HS-5 (cell line): ENCODE data around the gene PCGF1.
"Not testable (repeated sequence)": the region's sequence is repeated elsewhere in the genome, so short reads cannot be mapped to it uniquely, and the experiment has no call there.

Experiments
- DNase-seq: peaks from one replicate; pipeline ENCODE4 v3.0.0-alpha.2; 2012; ENCODE audit warnings: low read depth

The PCGF1 gene

DNA sequence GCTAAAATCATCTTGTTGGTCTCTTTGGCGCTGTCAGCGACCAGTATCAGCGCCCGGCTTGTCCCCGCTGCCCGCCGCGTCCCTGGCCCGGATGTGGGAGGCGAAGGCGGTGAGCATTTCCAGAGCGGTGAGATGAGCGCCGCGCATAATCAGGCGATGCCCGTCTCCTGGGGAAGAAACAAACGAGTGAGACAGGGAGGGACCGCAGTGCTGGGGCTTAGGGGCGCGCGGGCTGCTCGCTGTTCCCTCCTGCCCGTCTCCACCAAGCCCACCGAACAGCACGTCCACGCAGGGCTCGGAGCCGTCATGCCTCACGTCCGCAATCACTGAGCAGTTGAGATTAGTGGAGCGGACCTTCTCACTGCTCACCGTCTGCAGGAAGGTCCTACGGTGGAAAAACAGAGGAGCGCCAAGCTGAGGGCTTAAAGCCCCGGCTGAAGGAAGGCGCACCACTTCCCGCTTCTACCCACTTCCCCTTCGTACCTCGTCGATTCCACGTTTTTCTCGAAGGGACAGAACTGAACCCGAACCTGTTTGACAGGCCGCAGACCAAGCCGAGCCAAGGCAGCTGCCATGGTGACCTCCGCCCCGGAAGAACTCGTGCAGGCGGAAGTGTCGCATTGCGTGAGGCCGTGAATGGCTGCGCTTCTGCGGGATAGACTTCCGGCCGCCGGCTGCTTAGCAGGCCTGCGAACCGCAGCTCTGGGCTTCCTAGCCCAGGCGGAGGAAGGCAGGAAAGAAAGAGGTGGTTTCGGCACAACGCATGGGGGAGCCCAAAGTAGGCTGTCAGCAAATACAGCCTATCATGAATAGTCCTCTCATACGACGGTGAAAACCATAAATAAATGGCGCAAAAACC lies 35.2 kb downstream of the PCGF1 start, which contains the start of gene MRPL53:
Gene MRPL53 (minus strand): TSS at position 595 of the 859 bp plus-strand sequence. CDS start 20 bp downstream, at position 575.
- no peak for DNase-seq

DNA sequence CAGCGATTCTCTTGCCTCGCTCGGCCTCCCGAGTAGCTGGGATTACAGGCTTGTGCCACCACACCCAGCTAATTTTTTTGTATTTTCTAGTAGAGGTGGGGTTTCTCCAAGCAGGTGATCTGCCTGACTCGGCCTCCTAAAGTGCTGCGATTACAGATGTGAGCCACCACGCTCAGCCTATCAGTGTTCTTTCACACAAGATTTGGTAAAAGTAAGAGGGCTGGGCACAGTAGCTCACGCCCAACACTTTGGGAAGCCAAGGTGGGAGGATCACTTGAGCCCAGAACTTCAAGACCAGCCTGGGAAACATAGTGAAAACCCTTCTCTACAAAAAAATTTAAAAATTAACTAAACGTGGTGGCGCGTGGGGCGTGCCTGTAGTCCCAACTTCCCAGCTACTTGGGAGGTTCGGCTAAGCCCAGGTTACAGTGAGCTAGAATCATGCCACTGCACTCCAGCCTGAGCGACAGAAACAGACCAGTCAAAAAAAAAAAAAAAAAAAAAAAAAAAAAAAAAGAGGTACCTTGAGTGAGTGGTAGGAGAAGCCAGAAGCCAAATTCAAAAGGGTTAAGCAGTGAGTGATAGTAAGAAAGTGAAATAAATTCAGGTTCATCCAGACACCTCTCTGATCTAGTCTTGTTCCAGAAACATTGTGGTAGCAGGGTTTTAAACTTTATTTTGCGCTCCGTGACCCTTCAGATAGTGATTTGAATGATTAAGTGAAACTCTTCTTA lies 36.0 kb downstream of the PCGF1 start:
- DNase-seq: no peak

DNA sequence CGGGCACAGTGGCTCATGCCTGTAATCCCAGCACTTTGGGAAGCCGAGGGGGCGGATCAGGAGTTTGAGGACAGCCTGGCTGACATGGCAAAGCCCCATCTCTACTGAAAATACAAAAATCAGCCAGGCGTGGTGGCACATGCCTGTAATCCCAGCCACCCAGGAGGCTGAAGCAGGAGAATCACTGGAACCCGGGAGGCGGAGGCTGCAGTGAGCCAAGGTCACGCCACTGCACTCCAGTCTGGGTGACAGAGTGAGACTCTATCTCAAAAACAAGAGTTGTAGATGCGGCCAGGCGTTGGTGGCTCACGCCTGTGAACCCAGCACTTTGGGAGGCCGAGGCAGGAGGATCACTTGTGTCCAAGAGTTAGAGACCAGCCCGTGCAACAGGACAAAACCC lies 36.8 kb downstream of the PCGF1 start:
- not testable (repeated sequence) for DNase-seq

DNA sequence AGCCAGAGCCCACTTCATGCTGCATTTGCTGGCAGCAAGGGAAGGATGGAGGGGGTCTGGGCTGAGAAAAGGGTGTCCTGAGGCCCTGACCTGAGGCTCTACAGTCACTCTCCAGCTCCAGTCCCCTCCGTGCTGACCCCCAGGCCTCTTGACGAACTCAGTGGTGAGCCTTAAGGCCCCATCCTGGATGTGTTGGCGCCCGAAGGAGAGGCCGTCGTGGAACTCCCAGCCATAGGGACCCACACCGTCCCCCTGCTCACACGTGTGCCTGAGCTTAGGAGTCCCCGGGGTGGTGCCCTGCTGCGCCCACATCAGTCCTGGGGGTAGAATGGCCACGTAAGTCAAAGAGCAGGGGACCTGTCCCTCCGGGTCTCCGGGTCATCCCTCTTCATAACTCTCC lies 43.1 kb downstream of the PCGF1 start:
- no peak for DNase-seq

DNA sequence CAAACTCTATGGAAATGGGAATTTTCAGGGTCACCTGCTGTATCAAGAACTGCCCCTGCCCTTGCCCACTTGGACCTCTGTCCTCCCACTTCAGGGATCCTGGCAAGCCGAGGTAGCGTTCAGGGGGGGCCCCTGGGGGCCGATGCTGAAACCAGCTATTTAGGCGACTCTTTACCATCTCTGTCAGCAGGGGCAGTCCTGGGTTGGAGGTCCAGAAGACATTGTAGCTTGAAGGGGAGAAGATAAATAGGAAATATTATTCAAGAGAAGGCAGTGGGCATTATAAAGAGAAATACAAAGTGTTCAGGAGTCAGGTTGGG lies 44.7 kb downstream of the PCGF1 start:
- no peak for DNase-seq

DNA sequence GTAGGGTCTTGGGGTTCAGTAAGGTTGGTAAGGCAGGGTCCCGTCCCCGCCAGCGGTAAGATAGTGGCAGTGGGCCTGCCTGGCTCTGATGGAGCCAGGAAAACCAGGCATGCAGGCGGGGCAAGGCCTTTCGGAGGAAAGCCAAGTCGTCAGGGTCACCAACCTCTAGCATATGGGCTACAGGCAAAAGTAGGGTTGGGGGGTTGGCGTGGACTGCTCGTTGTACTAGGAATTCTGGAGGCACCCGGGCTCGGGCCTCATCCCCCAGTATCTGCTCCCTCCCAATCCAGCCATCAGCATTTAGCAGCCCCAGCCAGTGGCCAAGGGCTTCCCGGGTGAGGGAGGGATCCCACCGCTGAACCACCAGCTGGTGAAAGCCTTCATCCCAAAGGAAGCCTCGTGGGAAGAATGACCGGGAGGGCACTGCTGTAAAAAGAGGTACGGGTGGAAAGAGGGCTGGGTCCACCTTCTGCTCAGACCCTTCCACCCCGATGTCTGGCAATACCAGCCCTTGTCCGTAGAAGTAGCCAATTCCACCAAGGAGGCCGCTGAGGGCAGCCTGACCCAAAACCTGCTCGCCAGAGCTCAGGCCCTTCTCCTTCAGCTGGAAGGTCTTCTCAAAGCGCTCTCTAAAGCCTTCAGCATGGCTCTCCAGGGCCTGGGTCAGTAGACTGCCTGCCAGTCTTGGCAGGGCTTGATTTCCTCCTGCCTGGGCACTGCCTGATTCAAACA lies 45.3 kb downstream of the PCGF1 start:
- DNase-seq: no peak

DNA sequence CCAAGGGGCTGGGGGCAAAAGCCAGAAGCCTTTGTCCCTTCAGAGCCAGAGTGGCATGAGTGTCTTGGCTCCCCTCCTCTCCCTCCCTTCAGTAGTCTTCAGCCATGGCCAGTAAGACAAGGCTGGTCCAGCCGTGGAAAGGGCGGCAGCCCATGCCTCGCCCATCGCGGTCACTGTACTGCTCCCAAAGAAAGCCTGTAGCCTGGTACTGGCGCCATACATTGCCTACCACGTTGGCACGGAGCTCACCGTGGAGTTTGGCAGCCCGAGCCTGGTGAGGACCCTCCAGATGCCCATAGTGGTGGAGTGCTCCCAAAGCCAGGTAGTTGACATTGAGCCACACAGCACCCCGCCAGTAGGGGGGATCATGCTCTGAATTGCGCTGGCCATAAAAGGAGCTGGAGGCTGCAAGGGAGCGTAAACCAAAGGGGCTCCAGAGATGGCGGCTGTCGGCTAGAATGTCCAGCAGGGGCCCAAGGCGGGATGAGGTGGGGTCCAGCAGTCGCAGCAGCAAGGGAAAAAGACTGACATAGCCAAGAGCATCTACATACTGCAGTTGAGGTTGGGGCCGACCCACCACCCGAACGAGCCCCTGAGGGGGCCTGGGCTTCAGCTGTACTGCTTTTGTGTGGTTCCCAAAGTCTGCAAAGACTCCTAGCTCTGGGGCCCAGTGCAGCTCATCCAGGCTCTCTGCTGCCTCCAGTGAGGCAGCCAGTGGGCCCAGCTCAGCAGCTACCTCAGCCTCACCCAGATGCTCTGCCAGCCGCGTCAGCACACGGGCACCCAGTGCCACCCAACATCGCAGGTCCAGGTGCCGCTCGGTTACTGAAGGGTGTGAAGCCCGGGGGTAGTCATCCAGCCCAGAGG lies 46.1 kb downstream of the PCGF1 start:
- DNase-seq: no peak

DNA sequence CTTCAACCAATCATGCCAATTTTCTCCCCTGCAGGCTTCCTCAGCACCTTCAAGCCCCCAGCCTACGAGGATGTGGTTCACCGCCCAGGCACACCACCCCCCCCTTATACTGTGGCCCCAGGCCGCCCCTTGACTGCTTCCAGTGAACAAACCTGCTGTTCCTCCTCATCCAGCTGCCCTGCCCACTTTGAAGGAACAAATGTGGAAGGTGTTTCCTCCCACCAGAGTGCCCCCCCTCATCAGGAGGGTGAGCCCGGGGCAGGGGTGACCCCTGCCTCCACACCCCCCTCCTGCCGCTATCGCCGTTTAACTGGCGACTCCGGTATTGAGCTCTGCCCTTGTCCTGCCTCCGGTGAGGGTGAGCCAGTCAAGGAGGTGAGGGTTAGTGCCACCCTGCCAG lies 47.3 kb downstream of the PCGF1 start:
- DNase-seq: not testable (repeated sequence)

DNA sequence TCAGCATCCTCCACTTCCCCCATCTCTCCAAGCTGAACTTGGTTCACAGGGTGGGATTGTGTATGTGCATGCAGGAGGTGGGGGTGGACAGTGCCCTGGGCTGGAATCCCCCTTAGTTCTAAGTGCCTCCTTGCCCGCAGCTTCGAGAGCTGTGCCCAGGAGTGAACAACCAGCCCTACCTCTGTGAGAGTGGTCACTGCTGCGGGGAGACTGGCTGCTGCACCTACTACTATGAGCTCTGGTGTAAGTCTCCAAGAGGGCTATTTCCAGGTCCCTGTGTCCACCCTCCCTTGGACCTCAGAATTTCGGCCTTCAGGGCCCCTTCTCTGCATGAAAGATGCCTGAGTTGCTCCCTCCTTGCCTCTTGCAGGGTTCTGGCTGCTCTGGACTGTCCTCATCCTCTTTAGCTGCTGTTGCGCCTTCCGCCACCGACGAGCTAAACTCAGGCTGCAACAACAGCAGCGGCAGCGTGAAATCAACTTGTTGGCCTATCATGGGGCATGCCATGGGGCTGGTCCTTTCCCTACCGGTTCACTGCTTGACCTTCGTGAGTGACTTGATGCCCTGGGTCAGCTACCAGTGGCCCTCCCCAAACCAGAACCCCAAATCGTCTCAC lies 47.9 kb downstream of the PCGF1 start:
- DNase-seq: not testable (repeated sequence)

DNA sequence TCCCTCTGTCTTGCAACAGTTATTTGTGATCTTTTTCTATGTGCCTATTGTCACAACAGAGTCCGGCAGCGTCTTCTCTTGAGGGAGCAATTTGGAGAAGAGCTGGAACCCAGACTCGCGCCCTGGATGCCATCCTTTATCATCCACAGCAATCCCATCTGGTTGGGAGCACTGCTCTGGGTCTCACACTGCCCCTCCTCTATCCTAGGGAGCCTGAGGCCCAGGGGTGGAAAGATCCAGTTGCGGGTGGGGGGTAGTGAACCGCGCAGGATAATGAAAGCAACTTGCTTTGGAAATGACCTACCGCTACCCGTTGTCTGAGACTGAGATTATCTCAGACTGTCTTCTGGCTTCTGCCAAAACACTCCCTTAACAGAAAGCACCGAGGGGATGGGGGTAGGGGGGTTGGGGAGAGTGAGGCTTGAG lies 48.5 kb downstream of the PCGF1 start:
- no peak for DNase-seq

DNA sequence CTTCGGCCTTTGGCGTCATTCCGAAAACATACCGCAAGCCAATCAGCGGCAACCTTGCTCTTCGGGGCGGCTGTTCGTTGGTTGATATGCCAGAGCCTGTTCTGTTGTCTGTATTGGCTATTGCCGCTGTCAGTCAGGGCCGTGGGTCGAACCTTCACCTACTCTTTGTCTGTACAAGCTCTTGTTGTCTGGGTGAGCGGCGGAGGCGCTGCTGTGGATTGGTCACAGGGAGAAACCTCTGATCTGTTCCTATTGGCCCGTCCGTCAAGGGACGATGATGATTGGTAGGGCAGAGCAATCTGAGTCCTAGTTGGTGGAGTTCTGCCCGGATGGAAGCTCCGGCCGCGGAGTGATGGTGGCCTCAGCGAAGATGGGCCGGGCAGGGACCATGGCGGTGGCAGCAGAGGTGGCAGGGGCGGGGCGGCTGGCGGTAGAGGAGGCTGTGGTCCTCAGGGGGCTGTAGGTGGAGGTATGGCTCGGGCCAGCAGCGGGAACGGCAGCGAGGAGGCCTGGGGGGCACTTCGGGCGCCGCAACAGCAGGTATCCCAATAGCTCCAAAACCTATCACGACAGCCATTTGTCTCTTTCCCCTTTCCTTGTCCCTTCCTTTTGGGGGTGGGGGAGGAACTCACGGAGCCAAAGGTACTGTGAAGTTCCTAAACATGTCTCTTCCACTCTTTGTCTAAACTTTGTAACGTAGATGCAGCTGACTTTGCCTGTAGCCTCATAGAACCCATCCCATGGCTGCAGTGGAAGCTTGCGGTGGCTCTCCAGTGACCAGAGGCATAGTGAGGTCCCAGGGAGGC lies 49.2 kb downstream of the PCGF1 start, which contains the start of gene WBP1:
Gene WBP1 (plus strand): TSS at position 307 of the 806 bp plus-strand sequence. CDS start 165 bp downstream, at position 472.
- peak; percentile 99 for DNase-seq

DNA sequence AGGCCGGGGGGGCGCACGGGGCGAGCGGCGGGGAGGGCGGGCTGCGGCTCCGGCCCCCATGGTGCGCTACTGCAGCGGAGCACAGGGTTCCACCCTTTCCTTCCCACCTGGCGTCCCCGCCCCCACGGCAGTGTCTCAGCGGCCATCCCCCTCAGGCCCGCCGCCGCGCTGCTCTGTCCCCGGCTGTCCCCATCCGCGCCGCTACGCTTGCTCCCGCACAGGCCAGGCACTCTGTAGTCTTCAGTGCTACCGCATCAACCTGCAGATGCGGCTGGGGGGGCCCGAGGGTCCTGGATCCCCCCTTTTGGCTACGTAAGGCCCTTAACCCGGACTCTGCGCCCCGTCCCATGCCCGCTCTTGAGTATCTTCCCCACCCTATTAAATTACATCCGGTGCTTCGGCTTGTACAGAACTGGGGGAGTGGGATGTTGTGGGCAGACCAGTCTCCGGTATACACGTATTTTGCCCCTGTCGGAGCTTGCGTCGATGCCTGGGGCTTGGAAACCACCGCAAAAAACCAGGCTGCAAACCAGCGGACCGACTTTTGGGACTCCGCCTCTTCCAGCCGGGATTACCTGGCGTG lies 49.9 kb downstream of the PCGF1 start:
- no peak for DNase-seq

DNA sequence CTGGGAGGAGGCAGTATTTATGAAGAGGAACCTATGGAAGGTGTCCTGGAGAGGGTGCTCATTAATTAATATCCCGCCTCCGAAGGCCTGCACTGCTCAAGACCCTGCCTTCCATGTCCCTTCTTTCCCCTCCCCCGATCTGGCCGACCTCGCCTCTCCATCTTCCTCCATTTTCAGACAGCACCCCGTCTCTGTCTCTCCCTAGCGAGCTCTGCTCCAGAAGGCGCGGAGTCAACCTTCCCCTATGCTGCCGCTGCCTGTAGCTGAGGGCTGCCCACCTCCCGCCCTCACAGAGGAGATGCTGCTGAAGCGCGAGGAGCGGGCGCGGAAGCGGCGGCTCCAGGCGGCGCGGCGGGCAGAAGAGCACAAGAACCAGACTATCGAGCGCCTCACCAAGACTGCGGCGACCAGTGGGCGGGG lies 50.4 kb downstream of the PCGF1 start:
- DNase-seq: no peak
